ENCODE data around the gene BTBD6. TPM values are rescaled to one million over a fixed set of nuclear protein-coding genes. Genes with fewer than 3 reads are reported as not detected.
"Not testable (repeated sequence)": the region's sequence is repeated elsewhere in the genome, so short reads cannot be mapped to it uniquely, and the experiment has no call there.

BTBD6 gene
- total RNA-seq, 1 donor from 2014 or later, result 51.3 TPM

DNA sequence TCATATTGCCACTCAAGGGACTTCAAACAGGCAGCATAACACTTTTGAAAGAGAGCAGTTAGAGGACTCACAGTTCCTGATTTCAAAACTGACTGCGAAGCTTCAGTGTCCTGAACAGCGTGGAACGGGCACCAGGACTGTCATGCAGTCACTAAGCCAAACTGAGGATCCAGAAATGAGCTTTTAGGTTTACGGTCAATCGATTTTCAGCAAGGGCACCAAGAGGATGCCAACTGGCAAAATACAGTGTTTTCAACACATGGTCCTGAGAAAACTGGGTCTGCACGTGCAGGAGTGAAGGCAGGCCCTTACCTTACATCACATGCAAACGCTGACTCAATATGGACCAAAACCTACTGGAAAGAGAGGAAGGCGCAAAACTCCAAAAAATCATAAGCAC is 36.8 kb downstream of the BTBD6 start:
- H3K4me3 ChIP-seq, result no peak overlapping the region
- DNase-seq, result no peak
- no peak for TF ChIP-seq CTCF (IDR thresholded peaks at IDR 0.05)
- ATAC-seq, result no peak
- H3K36me3 ChIP-seq, result peaks cover 5% of the 10 kb centered on the region
- no peaks in the 10 kb centered on the region for H3K27me3 ChIP-seq
- intact Hi-C loops (cut with DNase I), result loop anchor here (10.0 kb wide), 1 partner anchor 80 kb away; no protein-coding TSS in a partner anchor
- no peak overlapping the region for H3K27ac ChIP-seq
- H3K9me3 ChIP-seq, result no peaks in the 10 kb centered on the region
- no peaks in the 10 kb centered on the region for H3K4me1 ChIP-seq

DNA sequence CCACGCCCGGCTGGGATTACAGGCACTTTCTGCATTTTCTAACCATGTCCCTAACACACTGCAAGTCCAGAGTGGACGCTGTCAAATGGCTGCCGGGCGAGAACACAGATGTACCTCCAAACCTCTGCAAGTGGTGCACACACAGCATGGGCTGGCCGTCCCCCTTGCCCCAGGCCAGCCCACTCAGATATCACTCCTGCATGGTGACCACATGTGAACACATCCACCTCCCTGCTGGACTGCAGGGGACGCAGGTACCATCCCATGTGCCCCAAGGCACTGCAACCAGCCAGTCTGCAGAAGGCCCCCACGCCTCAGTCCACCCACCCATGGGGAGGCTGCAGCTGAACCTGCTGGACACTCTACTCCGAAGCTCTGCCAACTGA is 38.4 kb downstream of the BTBD6 start:
- DNase-seq (no peak), ATAC-seq (no peak)
- Histone ChIP-seq H3K9me3 (no peaks in the 10 kb centered on the region), H3K4me3 (no peak overlapping the region), H3K36me3 (peaks cover 5% of the 10 kb centered on the region), H3K4me1 (no peaks in the 10 kb centered on the region), H3K27me3 (no peaks in the 10 kb centered on the region), H3K27ac (no peak overlapping the region)
- intact Hi-C loops (cut with DNase I), result loop anchor here (10.0 kb wide), 1 partner anchor 82 kb away; no protein-coding TSS in a partner anchor
- TF ChIP-seq CTCF (IDR thresholded peaks at IDR 0.05), result no peak

GRCh38 chr14:105287249-105288102 is 39.1 kb downstream of the BTBD6 start:
- TF ChIP-seq CTCF (IDR thresholded peaks at IDR 0.05), result no peak
- no peaks in the 10 kb centered on the region for H3K27me3 ChIP-seq
- ATAC-seq, result no peak
- DNase-seq, result no peak
- H3K36me3 ChIP-seq, result peaks cover 5% of the 10 kb centered on the region
- intact Hi-C loops (cut with DNase I), result loop anchor here (10.0 kb wide), 1 partner anchor 83 kb away; no protein-coding TSS in a partner anchor
- no peaks in the 10 kb centered on the region for H3K9me3 ChIP-seq
- no peak overlapping the region for H3K4me3 ChIP-seq
- H3K4me1 ChIP-seq, result no peaks in the 10 kb centered on the region
- no peak overlapping the region for H3K27ac ChIP-seq

- H3K4me1 ChIP-seq, result peaks cover 11% of the 10 kb centered on the region
- not testable (repeated sequence) for H3K27me3 ChIP-seq, H3K27ac ChIP-seq, H3K4me3 ChIP-seq, H3K36me3 ChIP-seq, DNase-seq, ATAC-seq, H3K9me3 ChIP-seq
- intact Hi-C loops (cut with DNase I), result loop anchor here (10.0 kb wide), 1 partner anchor 84 kb away; no protein-coding TSS in a partner anchor
Measured at GRCh38 chr14:105288936-105289335, 40.6 kb downstream of the BTBD6 start.

GRCh38 chr14:105290621-105291346 is 42.5 kb downstream of the BTBD6 start:
- intact Hi-C loops (cut with DNase I), result no loop called here
- no peak for DNase-seq
- no peak for TF ChIP-seq CTCF (IDR thresholded peaks at IDR 0.05)
- ATAC-seq, result no peak
- Histone ChIP-seq H3K9me3 (no peaks in the 10 kb centered on the region), H3K36me3 (no peaks in the 10 kb centered on the region), H3K27me3 (no peaks in the 10 kb centered on the region), H3K27ac (no peak overlapping the region), H3K4me1 (peaks cover 17% of the 10 kb centered on the region), H3K4me3 (no peak overlapping the region)

Measured in upper lobe of right lung (tissue), 1 donor.